HCT116 (cell line): Measurements from ENCODE around the gene DRD5. TPM values are rescaled to one million over a fixed set of nuclear protein-coding genes. Genes with fewer than 3 reads are reported as not detected.
"Not testable (repeated sequence)": the region's sequence is repeated elsewhere in the genome, so short reads cannot be mapped to it uniquely, and the experiment has no call there.

Source experiments
- ATAC-seq: fragments of 200-7000 bp; cut with Tn5 transposase; 2 replicates; pipeline ENCODE4 v1.9.1; 2020; ENCODE audit warnings: mild to moderate bottlenecking, moderate library complexity
- BruUV-seq: library from RNA; stranded (reverse); fragments of 400-500 nt; replicated peaks from 2 replicates; lab custom pipeline; 2021; lab: Mats Ljungman, UMichigan
- CTCF ChIA-PET: fragments of 300-600 bp; sonication (Branson Sonifier 250); formaldehyde crosslinking; loops from one replicate; lab custom pipeline; 2021; ENCODE audit warnings: antibody characterized with exemption; lab: Charles Lee
- POLR2A ChIA-PET: fragments of 300-600, 350-600 bp; sonication (Branson Sonifier 250); formaldehyde crosslinking; loops from one replicate; lab custom pipeline; 2021; ENCODE audit warnings: antibody characterized with exemption; lab: Charles Lee
- RAD21 ChIA-PET, 2 experiments: fragments of 300-600 bp; sonication (Branson Sonifier 250); formaldehyde crosslinking; loops; one replicate each; lab custom pipeline; 2023; ENCODE audit warnings: low total read pairs in 2 of 2; ENCODE audit not compliant: uncharacterized antibody in 2 of 2, unreplicated experiment in 2 of 2, low non-redundant PET in 1 of 2; lab: Charles Lee
- DNase-seq: peaks from one replicate; pipeline ENCODE4 v3.0.0-alpha.2; 2010; ENCODE audit warnings: low read depth, low spot score
- H2AFZ ChIP-seq: fragments of 200-600 bp; shearing (Covaris generic), sonication (generic); 2 replicates; pipeline ENCODE4 v1.6.1; 2017; ENCODE audit warnings: low read depth, mixed run types, mixed read lengths, antibody characterized with exemption, low read length; ENCODE audit not compliant: poor library complexity, severe bottlenecking
- H3K27ac ChIP-seq: 2 replicates; pipeline ENCODE4 v1.5.1; 2012; ENCODE audit warnings: low read depth, low read length
- H3K27me3 ChIP-seq: fragments of 200-600 bp; sonication (generic); 2 replicates; pipeline ENCODE4 v1.6.1; 2016; ENCODE audit warnings: mixed run types, low read length, mixed read lengths; ENCODE audit not compliant: insufficient read depth
- H3K36me3 ChIP-seq, 2 experiments: fragments of 200-500 bp in 1 of 2; fragments of 200-600 bp in 1 of 2; sonication (Bioruptor generic) in 1 of 2; sonication (generic) in 1 of 2; 2 replicates each; pipeline versions ENCODE4 v1.5.1 to v1.6.1; 2014 to 2016; ENCODE audit warnings: low read length in 2 of 2, inconsistent platforms in 1 of 2, mixed read lengths in 1 of 2, mixed run types in 1 of 2; ENCODE audit not compliant: insufficient read depth in 2 of 2, control insufficient read depth in 1 of 2
- H3K4me1 ChIP-seq, 2 experiments: fragments of 200-600 bp in 1 of 2; sonication (generic) in 1 of 2; 2 replicates each; pipeline versions ENCODE4 v1.5.1 to v1.6.1; 2012 to 2017; ENCODE audit warnings: low read length in 2 of 2, inconsistent platforms in 1 of 2, mild to moderate bottlenecking in 1 of 2, mixed read lengths in 1 of 2, mixed run types in 1 of 2, moderate library complexity in 1 of 2; ENCODE audit not compliant: insufficient read depth in 2 of 2, control insufficient read depth in 1 of 2
- H3K4me2 ChIP-seq: fragments of 200-600 bp; sonication (generic); 2 replicates; pipeline ENCODE4 v1.6.1; 2017; ENCODE audit warnings: mixed run types, low read length, mixed read lengths
- H3K4me3 ChIP-seq, 2 experiments: fragments of 200-600 bp in 1 of 2; sonication (generic) in 1 of 2; replicated peaks in 1 of 2; 2 replicates each; pipeline ENCODE4 v1.5.1; 2011 to 2016; ENCODE audit warnings: low read length in 2 of 2, control low read depth in 1 of 2, low read depth in 1 of 2, mild to moderate bottlenecking in 1 of 2, mixed read lengths in 1 of 2, mixed run types in 1 of 2
- H3K79me2 ChIP-seq: fragments of 200-600 bp; sonication (generic); 2 replicates; pipeline ENCODE4 v1.6.1; 2017; ENCODE audit warnings: mild to moderate bottlenecking, mixed run types, low read length, moderate library complexity, mixed read lengths; ENCODE audit not compliant: insufficient read depth
- H3K9ac ChIP-seq: fragments of 200-600 bp; sonication (generic); 2 replicates; pipeline ENCODE4 v1.6.1; 2016; ENCODE audit warnings: low read length, mixed read lengths
- H3K9me2 ChIP-seq: fragments of 200-600 bp; sonication (generic), shearing (Covaris generic); 2 replicates; pipeline ENCODE4 v1.6.1; 2017; ENCODE audit warnings: mixed run types, mild to moderate bottlenecking, moderate library complexity; ENCODE audit not compliant: insufficient read depth
- H3K9me3 ChIP-seq, 2 experiments: fragments of 200-500 bp in 1 of 2; fragments of 200-600 bp in 1 of 2; sonication (Bioruptor generic) in 1 of 2; sonication (generic) in 1 of 2; 2 replicates each; pipeline ENCODE4 v1.6.1; 2014 to 2017; ENCODE audit warnings: low read length in 2 of 2, mixed read lengths in 2 of 2, inconsistent platforms in 1 of 2, low read depth in 1 of 2, mild to moderate bottlenecking in 1 of 2, mixed run types in 1 of 2, moderate library complexity in 1 of 2; ENCODE audit not compliant: control insufficient read depth in 1 of 2, insufficient read depth in 1 of 2
- H4K20me1 ChIP-seq: fragments of 200-600 bp; sonication (generic), shearing (Covaris generic); 2 replicates; pipeline ENCODE4 v1.6.1; 2017; ENCODE audit warnings: mixed run types, mild to moderate bottlenecking, moderate library complexity; ENCODE audit not compliant: insufficient read depth
- ATF3 ChIP-seq: IDR thresholded peaks from 2 replicates; pipeline ENCODE4 v1.6.1; 2012
- CEBPB ChIP-seq: IDR thresholded peaks from 2 replicates; pipeline ENCODE4 v1.6.1; 2012; ENCODE audit warnings: low read depth
- EGR1 ChIP-seq: IDR thresholded peaks from 2 replicates; pipeline ENCODE4 v1.6.1; 2012; ENCODE audit warnings: low read depth
- ELF1 ChIP-seq: IDR thresholded peaks from 2 replicates; pipeline ENCODE4 v1.6.1; 2012; ENCODE audit warnings: low read depth, borderline replicate concordance
- EZH2phosphoT487 ChIP-seq: fragments of 200-600 bp; IDR thresholded peaks from 2 replicates; pipeline ENCODE4 v1.6.1; 2018; ENCODE audit warnings: antibody characterized with exemption, borderline replicate concordance
- FOSL1 ChIP-seq: IDR thresholded peaks from 2 replicates; pipeline ENCODE4 v1.6.1; 2012; ENCODE audit warnings: low read depth
- YY1 ChIP-seq: IDR thresholded peaks from 2 replicates; pipeline ENCODE4 v1.6.1; 2011; ENCODE audit warnings: low read length, low read depth, moderate library complexity, mild to moderate bottlenecking; ENCODE audit not compliant: insufficient replicate concordance; ENCODE audit errors: extremely low read depth
- ZNF274 ChIP-seq: fragments of 200-500 bp; sonication (Bioruptor generic); IDR thresholded peaks from 2 replicates; pipeline ENCODE4 v1.6.1; 2014; ENCODE audit warnings: mild to moderate bottlenecking, low read depth, low read length, inconsistent platforms
- intact Hi-C: fragments of 100-400 bp; cut with micrococcal nuclease; formaldehyde crosslinking; loops from 2 replicates; pipeline ENCODE4 v1.10.0; 2022
- total RNA-seq: library from RNA; stranded (reverse); gene quantifications from one replicate; pipeline ENCODE4 v1.2.1, GENCODE V29; 2021; ENCODE audit not compliant: unreplicated experiment

Gene DRD5
- total RNA-seq, 1 experiment from 2014 or later, result not detected

GRCh38 chr4:9773471-9773870 is 8.0 kb upstream of the DRD5 start:
- CTCF ChIA-PET, result no interaction called here
- Histone ChIP-seq H3K36me3 (no peaks in the 10 kb centered on the region), H2AFZ (no peak overlapping the region), H4K20me1 (no peaks in the 10 kb centered on the region), H3K4me1 (no peaks in the 10 kb centered on the region), H3K27me3 (peaks cover 28% of the 10 kb centered on the region), H3K9me2 (no peaks in the 10 kb centered on the region), H3K27ac (no peak overlapping the region), H3K9me3 (no peaks in the 10 kb centered on the region), H3K4me2 (no peak overlapping the region), H3K4me3 (no peak overlapping the region), H3K9ac (no peak overlapping the region), H3K79me2 (no peaks in the 10 kb centered on the region)
- BruUV-seq, result no TSS peak
- intact Hi-C loops, result no loop called here
- RAD21 ChIA-PET, result no interaction called here
- POLR2A ChIA-PET, result no interaction called here
- no peak for ATAC-seq
- TF ChIP-seq EGR1 (no peak), ZNF274 (no peak), ELF1 (no peak), EZH2phosphoT487 (no peak), CEBPB (no peak), FOSL1 (no peak), ATF3 (no peak), YY1 (no peak)
- no peak for DNase-seq

GRCh38 chr4:9782136-9782436 is 652 bp downstream of the DRD5 start:
- Histone ChIP-seq H3K4me2 (no peak overlapping the region), H3K4me1 (no peaks in the 10 kb centered on the region), H3K27me3 (peaks cover 51% of the 10 kb centered on the region; the same call in 1 of the 2 replicates), H3K27ac (no peak overlapping the region), H4K20me1 (no peaks in the 10 kb centered on the region), H3K9ac (no peak overlapping the region), H3K9me3 (no peaks in the 10 kb centered on the region), H3K79me2 (no peaks in the 10 kb centered on the region), H2AFZ (no peak overlapping the region), H3K36me3 (no peaks in the 10 kb centered on the region), H3K9me2 (no peaks in the 10 kb centered on the region), H3K4me3 (no peak overlapping the region)
- ATAC-seq (no peak), DNase-seq (no peak)
- BruUV-seq, result no TSS peak
- ChIA-PET RAD21 (no interaction called here), CTCF (no interaction called here), POLR2A (no interaction called here)
- TF ChIP-seq CEBPB, result no peak
- TF ChIP-seq ZNF274, result no peak
- intact Hi-C loops, result no loop called here

- H3K4me3 ChIP-seq, RAD21 ChIA-PET, ATAC-seq, POLR2A ChIA-PET, H3K4me1 ChIP-seq, DNase-seq, BruUV-seq, H3K79me2 ChIP-seq, H4K20me1 ChIP-seq, H3K9me3 ChIP-seq, H3K9me2 ChIP-seq, H3K9ac ChIP-seq, intact Hi-C loops, H2AFZ ChIP-seq, H3K36me3 ChIP-seq, CTCF ChIA-PET, H3K27ac ChIP-seq, H3K4me2 ChIP-seq: not testable (repeated sequence)
- peaks cover 40% of the 10 kb centered on the region for H3K27me3 ChIP-seq
These were observed 4.5 kb downstream of the DRD5 start for GRCh38 chr4:9785891-9786290.
